GM19324 (cell line): ENCODE data around the gene MRPL58.

Experiments
- ATAC-seq: cut with Tn5 transposase; IDR thresholded peaks from one replicate; pipeline ENCODE4 v1.9.1; 2021; ENCODE audit warnings: mild to moderate bottlenecking, moderate library complexity; ENCODE audit not compliant: unreplicated experiment, low FRiP score

The MRPL58 gene

DNA sequence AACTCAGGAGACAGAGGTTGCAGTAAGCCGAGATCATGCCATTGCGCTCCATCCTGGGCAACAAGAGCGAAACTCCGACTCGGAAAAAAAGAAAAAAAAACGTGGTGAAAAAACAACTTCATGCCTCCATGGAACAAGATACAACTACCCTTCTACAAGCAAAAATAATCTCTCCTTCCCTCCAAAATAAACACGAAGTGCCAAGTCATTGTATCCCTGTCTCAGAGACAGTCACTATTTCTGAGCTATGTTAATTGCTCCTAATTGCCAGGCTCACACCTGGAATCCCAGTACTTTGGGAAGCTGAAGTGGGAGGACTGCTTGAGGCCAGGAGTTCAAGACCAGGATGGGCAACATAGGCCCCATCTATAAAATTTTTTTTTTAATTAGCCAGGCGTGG, 56.3 kb downstream of the MRPL58 start:
- no peak for ATAC-seq

DNA sequence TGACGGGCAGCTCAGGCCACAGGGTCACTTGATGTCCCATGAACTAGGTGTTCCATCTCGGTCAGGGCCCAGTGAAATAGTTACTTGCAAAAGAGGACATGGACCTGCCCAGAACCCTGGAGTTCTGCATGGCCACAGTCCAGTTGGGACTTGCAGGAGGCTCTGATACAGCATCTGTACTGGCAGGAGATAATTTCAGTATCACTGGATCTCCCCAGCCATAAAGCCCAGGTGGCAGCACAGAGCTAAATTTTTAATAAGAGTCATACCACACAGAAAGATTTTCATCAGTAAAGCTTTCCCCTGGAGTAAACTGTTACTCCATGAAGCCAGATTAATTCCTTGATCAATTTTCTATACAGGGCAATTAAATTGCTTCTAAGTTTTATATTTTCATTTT, 57.3 kb downstream of the MRPL58 start:
- no peak for ATAC-seq
